ENCODE measurements around the gene C20orf96.

The C20orf96 gene

DNA sequence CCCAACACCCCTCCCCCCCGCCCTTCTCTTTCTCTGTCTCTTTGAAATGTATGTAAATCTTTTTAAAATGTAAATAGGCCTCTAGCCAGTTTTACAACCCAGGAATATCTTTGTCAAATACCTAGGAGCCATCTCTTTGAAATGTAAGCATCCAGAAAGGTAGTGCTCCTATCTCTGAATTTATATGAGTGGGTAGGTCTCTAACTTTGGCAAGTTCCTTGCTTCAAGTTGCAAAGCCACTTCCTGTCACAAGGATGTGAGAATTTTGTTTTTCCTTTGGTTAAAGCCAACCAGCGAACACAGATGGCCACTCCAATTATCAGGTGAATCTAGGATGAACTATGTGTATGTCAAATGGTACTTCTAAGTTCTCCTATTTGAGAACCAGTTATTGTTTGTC is 39.2 kb downstream of the C20orf96 start:
- Mint-ChIP-seq H3K4me3 (no peak overlapping the region), H3K27me3 (ENCODE audit: low read depth, poor library complexity) (peaks cover 8% of the 10 kb centered on the region), H3K36me3 (ENCODE audit: low read depth) (no peaks in the 10 kb centered on the region), H3K27ac (no peak overlapping the region), H3K9me3 (peaks cover 19% of the 10 kb centered on the region), H3K4me1 (peaks cover 5% of the 10 kb centered on the region)
- TF ChIP-seq, protein P1, sequence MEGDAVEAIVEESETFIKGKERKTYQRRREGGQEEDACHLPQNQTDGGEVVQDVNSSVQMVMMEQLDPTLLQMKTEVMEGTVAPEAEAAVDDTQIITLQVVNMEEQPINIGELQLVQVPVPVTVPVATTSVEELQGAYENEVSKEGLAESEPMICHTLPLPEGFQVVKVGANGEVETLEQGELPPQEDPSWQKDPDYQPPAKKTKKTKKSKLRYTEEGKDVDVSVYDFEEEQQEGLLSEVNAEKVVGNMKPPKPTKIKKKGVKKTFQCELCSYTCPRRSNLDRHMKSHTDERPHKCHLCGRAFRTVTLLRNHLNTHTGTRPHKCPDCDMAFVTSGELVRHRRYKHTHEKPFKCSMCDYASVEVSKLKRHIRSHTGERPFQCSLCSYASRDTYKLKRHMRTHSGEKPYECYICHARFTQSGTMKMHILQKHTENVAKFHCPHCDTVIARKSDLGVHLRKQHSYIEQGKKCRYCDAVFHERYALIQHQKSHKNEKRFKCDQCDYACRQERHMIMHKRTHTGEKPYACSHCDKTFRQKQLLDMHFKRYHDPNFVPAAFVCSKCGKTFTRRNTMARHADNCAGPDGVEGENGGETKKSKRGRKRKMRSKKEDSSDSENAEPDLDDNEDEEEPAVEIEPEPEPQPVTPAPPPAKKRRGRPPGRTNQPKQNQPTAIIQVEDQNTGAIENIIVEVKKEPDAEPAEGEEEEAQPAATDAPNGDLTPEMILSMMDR (IDR thresholded peaks at IDR 0.05) = no peak
- no peak for DNase-seq

DNA sequence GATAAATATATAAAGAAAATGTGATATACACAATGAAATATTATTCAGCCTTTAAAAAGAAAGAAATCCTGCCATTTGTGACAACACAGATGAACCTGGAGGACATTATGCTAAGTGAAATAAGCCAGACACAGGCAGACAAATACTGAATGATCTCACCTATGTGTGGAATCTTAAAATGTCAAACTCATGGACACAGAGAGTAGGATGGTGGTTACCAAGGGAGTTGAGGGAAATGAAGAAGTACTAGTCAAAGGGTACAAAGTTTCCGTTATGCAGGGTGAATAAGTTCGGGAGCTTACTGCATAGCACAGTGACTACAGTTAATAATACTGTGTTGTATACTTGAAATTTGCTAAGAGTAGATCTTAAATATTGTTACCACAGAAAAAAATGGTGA is 47.6 kb downstream of the C20orf96 start:
- H3K27ac Mint-ChIP-seq = no peak overlapping the region
- no peaks in the 10 kb centered on the region for H3K36me3 Mint-ChIP-seq (ENCODE audit: low read depth)
- H3K4me3 Mint-ChIP-seq = no peak overlapping the region
- H3K27me3 Mint-ChIP-seq (ENCODE audit: low read depth, poor library complexity) = peaks cover 7% of the 10 kb centered on the region
- no peak for DNase-seq
- TF ChIP-seq, protein P1 (IDR thresholded peaks at IDR 0.05) = no peak
- H3K9me3 Mint-ChIP-seq = peaks cover 12% of the 10 kb centered on the region
- H3K4me1 Mint-ChIP-seq = no peaks in the 10 kb centered on the region

DNA sequence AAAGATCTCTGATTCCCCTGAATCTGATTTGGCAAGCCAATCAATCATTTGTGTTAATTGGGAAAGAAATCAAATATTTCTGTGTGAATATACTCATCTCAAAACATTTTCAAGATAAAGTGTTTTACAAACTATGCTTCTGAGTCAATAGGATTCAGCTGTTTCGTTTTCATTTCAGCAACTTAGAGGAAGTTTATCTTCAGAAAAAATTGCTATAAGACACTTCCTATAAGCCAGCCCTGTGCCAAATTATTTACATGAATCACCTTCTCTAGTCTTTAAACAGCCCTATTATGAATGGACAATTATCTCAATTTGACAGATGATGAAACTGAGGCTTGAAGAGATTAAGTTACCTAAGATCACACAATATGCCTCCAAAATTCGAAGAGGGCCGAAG is 52.6 kb downstream of the C20orf96 start:
- H3K27me3 Mint-ChIP-seq (ENCODE audit: low read depth, poor library complexity) = peaks cover 7% of the 10 kb centered on the region
- no peaks in the 10 kb centered on the region for H3K4me1 Mint-ChIP-seq
- no peak for DNase-seq
- no peaks in the 10 kb centered on the region for H3K36me3 Mint-ChIP-seq (ENCODE audit: low read depth)
- no peak overlapping the region for H3K27ac Mint-ChIP-seq
- no peaks in the 10 kb centered on the region for H3K9me3 Mint-ChIP-seq
- TF ChIP-seq, protein P1 (IDR thresholded peaks at IDR 0.05) = no peak
- H3K4me3 Mint-ChIP-seq = no peak overlapping the region

DNA sequence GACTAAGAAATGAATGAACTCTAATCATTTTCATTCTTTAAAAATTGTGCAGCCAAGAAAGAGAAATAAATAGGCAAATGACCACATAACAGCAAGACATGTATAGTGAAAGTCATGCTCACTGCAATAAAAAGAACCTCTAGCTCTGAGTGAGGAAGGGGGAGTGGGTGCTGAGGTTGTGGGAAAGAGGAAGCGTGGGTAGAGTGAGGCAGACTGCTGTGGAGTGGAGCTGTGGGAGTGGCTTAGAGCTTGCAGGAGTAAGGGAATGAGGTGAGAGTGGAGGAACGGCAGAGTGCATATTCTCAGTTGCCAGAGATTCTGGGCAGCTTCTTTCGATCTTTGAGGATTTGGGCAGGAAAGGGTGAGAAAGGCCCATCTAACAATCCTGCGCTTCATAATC is 53.1 kb downstream of the C20orf96 start:
- TF ChIP-seq, protein P1 (IDR thresholded peaks at IDR 0.05) = no peak
- no peak overlapping the region for H3K4me3 Mint-ChIP-seq
- H3K36me3 Mint-ChIP-seq (ENCODE audit: low read depth) = no peaks in the 10 kb centered on the region
- no peaks in the 10 kb centered on the region for H3K4me1 Mint-ChIP-seq
- H3K9me3 Mint-ChIP-seq = no peaks in the 10 kb centered on the region
- no peak overlapping the region for H3K27ac Mint-ChIP-seq
- no peak for DNase-seq
- peaks cover 7% of the 10 kb centered on the region for H3K27me3 Mint-ChIP-seq (ENCODE audit: low read depth, poor library complexity)

DNA sequence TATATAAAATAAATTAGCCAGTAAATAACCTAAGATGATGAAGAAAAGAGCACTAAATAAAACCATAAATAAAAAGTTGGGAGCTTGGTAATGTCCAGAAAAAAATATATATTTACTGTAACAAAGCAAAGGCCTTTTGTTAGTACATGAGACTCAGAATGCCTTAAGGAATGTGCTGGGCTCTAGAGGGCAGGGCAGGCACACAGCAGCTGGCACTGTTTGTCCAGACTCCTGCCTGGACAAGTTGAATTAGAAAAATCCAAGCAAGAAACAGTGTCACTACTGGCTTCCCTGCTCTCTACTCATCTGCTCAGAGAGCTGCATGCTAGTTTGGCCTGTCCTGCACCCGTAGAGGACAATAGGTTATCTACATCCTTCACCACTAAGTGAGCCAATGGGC is 54.7 kb downstream of the C20orf96 start:
- H3K9me3 Mint-ChIP-seq = no peaks in the 10 kb centered on the region
- TF ChIP-seq, protein P1 (IDR thresholded peaks at IDR 0.05) = no peak
- H3K4me1 Mint-ChIP-seq = no peaks in the 10 kb centered on the region
- no peaks in the 10 kb centered on the region for H3K36me3 Mint-ChIP-seq (ENCODE audit: low read depth)
- no peak overlapping the region for H3K27ac Mint-ChIP-seq
- no peak for DNase-seq
- no peak overlapping the region for H3K4me3 Mint-ChIP-seq
- peaks cover 7% of the 10 kb centered on the region for H3K27me3 Mint-ChIP-seq (ENCODE audit: low read depth, poor library complexity)

DNA sequence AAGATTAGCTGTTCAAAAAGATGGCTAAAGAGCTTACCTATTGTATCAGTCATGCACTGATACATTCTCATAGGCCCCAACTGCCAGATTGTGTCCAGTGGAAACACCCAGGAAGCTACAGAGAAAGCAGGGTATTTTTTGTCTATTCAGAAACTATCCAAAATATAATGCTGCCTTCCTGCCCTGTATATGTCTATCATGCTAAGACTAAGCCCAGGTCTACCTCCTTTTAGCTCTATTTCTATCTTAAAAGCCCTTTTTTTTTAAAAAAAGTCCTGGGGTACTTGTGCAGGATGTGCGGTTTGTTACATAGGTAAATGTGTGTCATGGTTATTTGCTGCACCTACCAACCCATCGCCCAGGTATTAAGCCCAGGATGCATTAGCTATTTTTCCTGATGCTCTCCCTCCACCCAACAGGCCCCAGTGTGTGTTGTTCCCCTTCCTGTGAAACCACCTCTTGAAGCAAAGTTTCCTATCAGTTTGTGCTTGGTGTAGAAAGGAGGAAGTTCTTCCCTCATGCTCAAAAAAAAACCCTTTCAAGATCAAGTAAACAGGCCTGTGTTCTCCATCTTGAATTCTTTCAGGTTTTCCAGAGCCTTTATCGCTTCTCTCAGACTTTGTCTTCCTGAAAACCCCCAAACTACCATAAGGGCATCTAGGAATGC is 63.0 kb downstream of the C20orf96 start:
- TF ChIP-seq, protein P1 (IDR thresholded peaks at IDR 0.05) = no peak
- H3K36me3 Mint-ChIP-seq (ENCODE audit: low read depth) = no peaks in the 10 kb centered on the region

More for the DNA sequence above, 63.0 kb downstream of the C20orf96 start:
- no peaks in the 10 kb centered on the region for H3K9me3 Mint-ChIP-seq
- no peaks in the 10 kb centered on the region for H3K4me1 Mint-ChIP-seq
- no peak overlapping the region for H3K4me3 Mint-ChIP-seq
- H3K27me3 Mint-ChIP-seq (ENCODE audit: low read depth, poor library complexity) = peaks cover 26% of the 10 kb centered on the region
- H3K27ac Mint-ChIP-seq = no peak overlapping the region
- DNase-seq = no peak
